Mesangial cell (primary cell): ENCODE results near the gene TNIP1. TPM values are rescaled to one million over a fixed set of nuclear protein-coding genes. Genes with fewer than 3 reads are reported as not detected.

Source experiments
- total RNA-seq: library from RNA; depleted of rRNA; stranded (reverse); fragments of >200 nt; gene quantifications from 2 replicates; pipeline ENCODE4 v1.2.3, GENCODE V29; 2015

TNIP1 gene, protein sequence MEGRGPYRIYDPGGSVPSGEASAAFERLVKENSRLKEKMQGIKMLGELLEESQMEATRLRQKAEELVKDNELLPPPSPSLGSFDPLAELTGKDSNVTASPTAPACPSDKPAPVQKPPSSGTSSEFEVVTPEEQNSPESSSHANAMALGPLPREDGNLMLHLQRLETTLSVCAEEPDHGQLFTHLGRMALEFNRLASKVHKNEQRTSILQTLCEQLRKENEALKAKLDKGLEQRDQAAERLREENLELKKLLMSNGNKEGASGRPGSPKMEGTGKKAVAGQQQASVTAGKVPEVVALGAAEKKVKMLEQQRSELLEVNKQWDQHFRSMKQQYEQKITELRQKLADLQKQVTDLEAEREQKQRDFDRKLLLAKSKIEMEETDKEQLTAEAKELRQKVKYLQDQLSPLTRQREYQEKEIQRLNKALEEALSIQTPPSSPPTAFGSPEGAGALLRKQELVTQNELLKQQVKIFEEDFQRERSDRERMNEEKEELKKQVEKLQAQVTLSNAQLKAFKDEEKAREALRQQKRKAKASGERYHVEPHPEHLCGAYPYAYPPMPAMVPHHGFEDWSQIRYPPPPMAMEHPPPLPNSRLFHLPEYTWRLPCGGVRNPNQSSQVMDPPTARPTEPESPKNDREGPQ
- total RNA-seq = 97.0 and 111 TPM in 2 replicates

DNA sequence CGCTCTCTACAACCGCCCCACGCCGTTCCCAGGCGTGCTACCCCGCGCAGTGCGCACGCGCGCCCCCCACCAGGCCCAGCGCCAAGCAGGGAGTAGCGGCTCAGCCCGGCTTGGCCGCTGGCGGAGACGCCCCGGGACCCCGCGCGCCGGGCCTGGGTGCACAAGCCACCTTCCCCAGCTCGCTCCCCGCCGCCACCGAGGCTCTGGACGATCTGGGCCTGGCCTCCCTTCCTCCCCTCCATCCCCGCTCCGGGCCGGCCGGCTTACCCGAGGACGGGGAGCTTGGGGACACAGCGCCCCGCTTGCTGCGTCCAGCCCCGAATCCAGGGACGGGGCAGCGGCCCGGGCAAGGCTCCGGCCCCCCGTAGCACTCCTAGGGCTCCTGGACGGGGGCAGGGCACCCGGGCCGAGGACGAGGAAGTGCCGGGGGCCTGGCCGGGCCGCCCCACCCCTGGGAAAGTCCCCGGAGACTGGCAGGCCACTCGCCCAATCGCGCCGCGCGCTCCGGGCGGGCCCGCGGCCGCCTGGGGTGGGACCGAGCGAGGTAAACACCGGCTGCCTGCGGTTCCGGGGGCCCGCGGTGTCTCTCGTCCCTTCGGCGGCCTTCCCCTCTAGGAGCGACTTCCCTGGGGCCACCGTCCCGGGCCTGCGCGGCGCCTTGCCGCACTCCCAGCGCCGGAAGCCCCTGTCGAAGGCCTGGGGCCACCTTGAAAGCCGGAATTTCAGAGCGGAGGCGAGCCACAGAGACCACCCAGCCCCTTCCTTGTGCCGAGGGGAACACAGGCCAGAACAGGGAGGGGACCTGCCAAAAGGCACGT, at the start of gene TNIP1:
Gene TNIP1, minus strand, starts transcription at position 422 of the 818 bp plus-strand sequence. CDS start 15,939 bp downstream, outside the sequence.

GRCh38 chr5:151020304-151021110, 60.3 kb downstream of the TNIP1 start, which contains the start of gene GPX3:
TSS of gene GPX3 (plus strand) at chr5:151020591. CDS start at chr5:151020655, 64 bp downstream.

Other genes with a start within 250 kb of the TNIP1 start
- gene IRGM, start 234.5 kb downstream of the TNIP1 start, total RNA-seq = not detected in 2 replicates
- 3.7 and 4.1 TPM in 2 replicates for gene ZNF300, start 176.1 kb downstream of the TNIP1 start, total RNA-seq
- gene GPX3, start 60.4 kb downstream of the TNIP1 start, total RNA-seq = 9.9 and 91.5 TPM in 2 replicates
- 201 and 318 TPM in 2 replicates for gene ANXA6, start 76.7 kb upstream of the TNIP1 start, total RNA-seq
- 0.98 and 2.0 TPM in 2 replicates for gene CCDC69, start 143.1 kb upstream of the TNIP1 start, total RNA-seq
- gene GM2A, start 172.2 kb upstream of the TNIP1 start, total RNA-seq = 22.7 and 29.9 TPM in 2 replicates
- gene SLC36A3, start 222.7 kb upstream of the TNIP1 start, total RNA-seq = not detected in 2 replicates